Upper lobe of right lung (tissue), 1 donor: ENCODE results near the gene MKRN1. TPM values are rescaled to one million over a fixed set of nuclear protein-coding genes. Genes with fewer than 3 reads are reported as not detected.
"Not testable (repeated sequence)": the region's sequence is repeated elsewhere in the genome, so short reads cannot be mapped to it uniquely, and the experiment has no call there.

Experiments used
- ATAC-seq: fragments of 200-7000 bp; cut with Tn5 transposase; one replicate; pipeline ENCODE4 v1.9.1; 2020; ENCODE audit warnings: mild to moderate bottlenecking, moderate library complexity
- DNase-seq: peaks from one replicate; pipeline ENCODE4 v3.0.0-alpha.2; 2020
- H3K27ac ChIP-seq: fragments of 200-600 bp; one replicate; pipeline ENCODE4 v1.8.0; 2022
- H3K27me3 ChIP-seq: fragments of 200-600 bp; one replicate; pipeline ENCODE4 v1.8.0; 2022; ENCODE audit warnings: mild to moderate bottlenecking
- H3K36me3 ChIP-seq: fragments of 200-600 bp; one replicate; pipeline ENCODE4 v1.8.0; 2022
- H3K4me1 ChIP-seq: fragments of 200-600 bp; one replicate; pipeline ENCODE4 v1.8.0; 2022
- H3K4me3 ChIP-seq: fragments of 200-600 bp; one replicate; pipeline ENCODE4 v1.8.0; 2022; ENCODE audit warnings: mild to moderate bottlenecking
- H3K9me3 ChIP-seq: fragments of 200-600 bp; one replicate; pipeline ENCODE4 v1.8.0; 2022
- intact Hi-C: fragments of 100-400 bp; cut with DNase I; formaldehyde crosslinking; loops from one replicate; pipeline ENCODE4 v1.11.0; 2022
- total RNA-seq: library from RNA; stranded (reverse); fragmentation: NEBNext Ultra II Directional; extraction: Animal tissue kit (Norgen Biotek cat#: 25700); gene quantifications from one replicate; pipeline ENCODE4 v1.2.1, GENCODE V29; 2021
- TF ChIP-seq, protein P1 (sequence below): fragments of 200-600 bp; IDR thresholded peaks from one replicate; pipeline ENCODE4 v1.8.0; 2022; ENCODE audit warnings: antibody characterized with exemption
- donor health status: DM: no; HTN: yes; CAD: no; lungs with severe emphysema.

Gene MKRN1
- total RNA-seq, 1 donor from 2014 or later = 84.4 TPM

GRCh38 chr7:140423501-140423900 lies 55.8 kb downstream of the MKRN1 start:
- Histone ChIP-seq H3K27ac (no peak overlapping the region), H3K4me1 (no peaks in the 10 kb centered on the region), H3K9me3 (no peaks in the 10 kb centered on the region), H3K4me3 (no peak overlapping the region), H3K36me3 (no peaks in the 10 kb centered on the region), H3K27me3 (no peaks in the 10 kb centered on the region)
- ATAC-seq = no peak
- intact Hi-C loops = no loop called here
- no peak for DNase-seq
- TF ChIP-seq, protein P1, sequence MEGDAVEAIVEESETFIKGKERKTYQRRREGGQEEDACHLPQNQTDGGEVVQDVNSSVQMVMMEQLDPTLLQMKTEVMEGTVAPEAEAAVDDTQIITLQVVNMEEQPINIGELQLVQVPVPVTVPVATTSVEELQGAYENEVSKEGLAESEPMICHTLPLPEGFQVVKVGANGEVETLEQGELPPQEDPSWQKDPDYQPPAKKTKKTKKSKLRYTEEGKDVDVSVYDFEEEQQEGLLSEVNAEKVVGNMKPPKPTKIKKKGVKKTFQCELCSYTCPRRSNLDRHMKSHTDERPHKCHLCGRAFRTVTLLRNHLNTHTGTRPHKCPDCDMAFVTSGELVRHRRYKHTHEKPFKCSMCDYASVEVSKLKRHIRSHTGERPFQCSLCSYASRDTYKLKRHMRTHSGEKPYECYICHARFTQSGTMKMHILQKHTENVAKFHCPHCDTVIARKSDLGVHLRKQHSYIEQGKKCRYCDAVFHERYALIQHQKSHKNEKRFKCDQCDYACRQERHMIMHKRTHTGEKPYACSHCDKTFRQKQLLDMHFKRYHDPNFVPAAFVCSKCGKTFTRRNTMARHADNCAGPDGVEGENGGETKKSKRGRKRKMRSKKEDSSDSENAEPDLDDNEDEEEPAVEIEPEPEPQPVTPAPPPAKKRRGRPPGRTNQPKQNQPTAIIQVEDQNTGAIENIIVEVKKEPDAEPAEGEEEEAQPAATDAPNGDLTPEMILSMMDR = no peak

- Histone ChIP-seq H3K27me3 (no peaks in the 10 kb centered on the region), H3K9me3 (no peaks in the 10 kb centered on the region), H3K36me3 (no peaks in the 10 kb centered on the region), H3K27ac (no peak overlapping the region), H3K4me3 (no peak overlapping the region), H3K4me1 (no peaks in the 10 kb centered on the region)
- TF ChIP-seq, protein P1 = no peak
- intact Hi-C loops = no loop called here
- DNase-seq (no peak), ATAC-seq (no peak)
These were observed 57.8 kb downstream of the MKRN1 start for GRCh38 chr7:140421521-140421920.

GRCh38 chr7:140418653-140419052 lies 60.7 kb downstream of the MKRN1 start:
- Histone ChIP-seq H3K4me3 (no peak overlapping the region), H3K9me3 (no peaks in the 10 kb centered on the region), H3K4me1 (no peaks in the 10 kb centered on the region), H3K36me3 (no peaks in the 10 kb centered on the region), H3K27me3 (no peaks in the 10 kb centered on the region), H3K27ac (no peak overlapping the region)
- DNase-seq (no peak), ATAC-seq (no peak)
- TF ChIP-seq, protein P1 = no peak
- intact Hi-C loops = no loop called here

- H3K4me1 ChIP-seq, H3K4me3 ChIP-seq, DNase-seq, intact Hi-C loops, ATAC-seq, H3K27ac ChIP-seq, H3K36me3 ChIP-seq, H3K9me3 ChIP-seq, H3K27me3 ChIP-seq: not testable (repeated sequence)
These were observed 61.2 kb downstream of the MKRN1 start for GRCh38 chr7:140418156-140418472.

- intact Hi-C loops = no loop called here
- H3K4me3 ChIP-seq = no peak overlapping the region
- DNase-seq (no peak), ATAC-seq (no peak)
- no peak overlapping the region for H3K27ac ChIP-seq
- TF ChIP-seq, protein P1 = no peak
- H3K9me3 ChIP-seq = no peaks in the 10 kb centered on the region
- no peaks in the 10 kb centered on the region for H3K36me3 ChIP-seq
- H3K4me1 ChIP-seq = no peaks in the 10 kb centered on the region
- no peaks in the 10 kb centered on the region for H3K27me3 ChIP-seq
These were observed 61.7 kb downstream of the MKRN1 start for GRCh38 chr7:140417456-140418155.

GRCh38 chr7:140416560-140416959 lies 62.7 kb downstream of the MKRN1 start:
- no peaks in the 10 kb centered on the region for H3K27me3 ChIP-seq
- ATAC-seq = no peak
- no peaks in the 10 kb centered on the region for H3K4me1 ChIP-seq
- no peaks in the 10 kb centered on the region for H3K9me3 ChIP-seq
- H3K27ac ChIP-seq = no peak overlapping the region
- no peaks in the 10 kb centered on the region for H3K36me3 ChIP-seq
- H3K4me3 ChIP-seq = no peak overlapping the region
- no peak for DNase-seq
- intact Hi-C loops = no loop called here
- TF ChIP-seq, protein P1 = no peak

- H3K27me3 ChIP-seq, H3K27ac ChIP-seq, H3K4me3 ChIP-seq, H3K4me1 ChIP-seq, intact Hi-C loops, H3K9me3 ChIP-seq, ATAC-seq, DNase-seq, H3K36me3 ChIP-seq: not testable (repeated sequence)
These were observed 63.5 kb downstream of the MKRN1 start for GRCh38 chr7:140415816-140416215.
